DMS 273 (cell line): ENCODE results near the gene GPLD1.
A peak's percentile ranks its signal among the peaks of the same experiment; 100 is the strongest.
"Not testable (repeated sequence)": the region's sequence is repeated elsewhere in the genome, so short reads cannot be mapped to it uniquely, and the experiment has no call there.

Experiments used
- DNase-seq: peaks from one replicate; lab custom pipeline; 2025; ENCODE audit not compliant: unreplicated experiment; lab: John Stamatoyannopoulos, UW

The GPLD1 gene

GRCh38 chr6:24415753-24416152, 73.6 kb downstream of the GPLD1 start:
- DNase-seq, result no peak

- not testable (repeated sequence) for DNase-seq
These were observed 74.8 kb downstream of the GPLD1 start for GRCh38 chr6:24414531-24414930.

- DNase-seq, result no peak
These were observed 77.1 kb downstream of the GPLD1 start for GRCh38 chr6:24412294-24412693.

- no peak for DNase-seq
These were observed 78.8 kb downstream of the GPLD1 start for GRCh38 chr6:24410622-24411021.

GRCh38 chr6:24408719-24409410, 80.5 kb downstream of the GPLD1 start:
- no peak for DNase-seq

- no peak for DNase-seq
These were observed 84.1 kb downstream of the GPLD1 start for GRCh38 chr6:24405262-24405661.

- no peak for DNase-seq
These were observed 85.9 kb downstream of the GPLD1 start for GRCh38 chr6:24403501-24403824.

GRCh38 chr6:24402697-24403500, 86.5 kb downstream of the GPLD1 start, which contains the start of gene MRS2:
MRS2 (plus strand) TSS chr6:24402936; CDS start chr6:24403047, 111 bp downstream.
- DNase-seq, result peak; percentile 83

GRCh38 chr6:24401458-24401857, 87.9 kb downstream of the GPLD1 start:
- no peak for DNase-seq

GRCh38 chr6:24400045-24401039, 89.0 kb downstream of the GPLD1 start:
- DNase-seq, result not testable (repeated sequence)

GRCh38 chr6:24397631-24398030, 91.7 kb downstream of the GPLD1 start:
- no peak for DNase-seq

- no peak for DNase-seq
These were observed 92.6 kb downstream of the GPLD1 start for GRCh38 chr6:24396824-24397223.

GRCh38 chr6:24394780-24395437, 94.5 kb downstream of the GPLD1 start:
- DNase-seq, result no peak

GRCh38 chr6:24394061-24394779, 95.2 kb downstream of the GPLD1 start:
- no peak for DNase-seq

- DNase-seq, result no peak
These were observed 97.5 kb downstream of the GPLD1 start for GRCh38 chr6:24391756-24392405.

GRCh38 chr6:24391208-24391607, 98.2 kb downstream of the GPLD1 start:
- no peak for DNase-seq

- DNase-seq, result no peak
These were observed 101.6 kb downstream of the GPLD1 start for GRCh38 chr6:24387818-24388217.

GRCh38 chr6:24385536-24386269, 103.7 kb downstream of the GPLD1 start:
- DNase-seq, result peak; percentile 12
